Measurements from ENCODE around the gene HK1. TPM values are rescaled to one million over a fixed set of nuclear protein-coding genes. Genes with fewer than 3 reads are reported as not detected.
A peak's percentile ranks its signal among the peaks of the same experiment; 100 is the strongest.

Gene HK1
- total RNA-seq, 2 experiments from 2014 or later: 126 to 127 TPM

DNA sequence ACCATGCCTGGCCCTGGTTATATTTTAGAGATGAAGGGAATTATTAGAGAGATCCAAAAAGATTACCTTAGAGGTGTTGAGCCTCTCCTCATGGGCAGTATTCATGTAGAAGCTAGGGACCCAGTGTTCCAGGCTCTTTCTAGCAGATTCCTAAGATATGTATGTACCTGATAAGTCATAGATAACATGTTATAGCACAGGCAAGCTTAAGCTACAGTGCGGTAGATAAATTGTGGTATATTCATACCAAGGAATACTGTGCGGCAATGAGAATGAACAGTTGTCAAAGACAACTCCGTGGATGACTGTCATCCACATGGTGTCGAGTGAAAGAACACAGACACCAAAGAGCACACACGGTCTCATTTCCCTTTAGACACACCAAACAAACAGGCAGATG, 85.4 kb downstream of the HK1 start:
- peaks cover 62% of the 10 kb centered on the region for H3K36me3 Mint-ChIP-seq (ENCODE audit: low read depth)

DNA sequence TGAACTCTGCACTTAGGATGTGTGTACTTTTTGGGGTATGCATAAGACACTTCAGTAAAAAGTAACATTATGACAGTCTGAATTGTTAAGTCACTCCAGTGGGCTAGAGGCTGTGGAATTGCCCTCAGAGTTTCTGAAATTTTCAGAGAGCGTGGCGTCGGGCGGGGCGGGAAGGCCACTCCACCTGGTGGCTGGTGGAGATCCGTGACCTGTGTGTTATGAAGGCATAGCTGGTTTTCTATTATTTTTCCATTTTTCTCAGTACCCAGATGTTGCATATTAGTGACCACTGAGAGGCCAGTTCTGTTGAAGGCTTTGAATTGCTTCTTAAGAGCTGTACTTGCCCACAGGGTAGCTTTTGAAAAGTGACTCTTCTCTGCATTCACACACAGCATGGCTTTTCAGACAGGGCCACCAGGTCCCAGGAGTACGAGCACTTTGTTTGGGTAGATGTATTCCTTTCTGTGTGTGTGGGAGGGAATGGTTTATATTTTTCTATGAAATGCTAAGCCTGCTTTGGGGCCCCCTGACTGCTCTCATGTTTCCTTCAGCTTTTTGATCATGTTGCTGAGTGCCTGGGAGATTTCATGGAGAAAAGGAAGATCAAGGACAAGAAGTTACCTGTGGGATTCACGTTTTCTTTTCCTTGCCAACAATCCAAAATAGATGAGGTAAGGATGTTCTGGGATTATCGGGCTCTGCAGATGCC, 86.1 kb downstream of the HK1 start:
- Mint-ChIP-seq H3K27me3 (no peaks in the 10 kb centered on the region), H3K36me3 (ENCODE audit: low read depth) (peaks cover 67% of the 10 kb centered on the region), H3K27ac (peak overlapping the region; percentile 52), H3K4me3 (no peak overlapping the region), H3K9me3 (no peaks in the 10 kb centered on the region), H3K4me1 (peaks cover 58% of the 10 kb centered on the region)
- ChIA-PET CTCF (interaction anchor here (0.6 to 1.4 kb wide), 3 partner anchors 29 to 44 kb away, joined by 3 to 4 read pairs (median 4); no protein-coding TSS in a partner anchor), POLR2A (no interaction called here)
- DNase-seq: no peak

More for the DNA sequence above, 85.4 kb downstream of the HK1 start:
- H3K9me3 Mint-ChIP-seq: no peaks in the 10 kb centered on the region
- ChIA-PET POLR2A (no interaction called here), CTCF (no interaction called here)
- DNase-seq: no peak
- no peaks in the 10 kb centered on the region for H3K27me3 Mint-ChIP-seq
- H3K4me1 Mint-ChIP-seq: peaks cover 65% of the 10 kb centered on the region
- peak overlapping the region; percentile 77 for H3K27ac Mint-ChIP-seq
- no peak overlapping the region for H3K4me3 Mint-ChIP-seq

DNA sequence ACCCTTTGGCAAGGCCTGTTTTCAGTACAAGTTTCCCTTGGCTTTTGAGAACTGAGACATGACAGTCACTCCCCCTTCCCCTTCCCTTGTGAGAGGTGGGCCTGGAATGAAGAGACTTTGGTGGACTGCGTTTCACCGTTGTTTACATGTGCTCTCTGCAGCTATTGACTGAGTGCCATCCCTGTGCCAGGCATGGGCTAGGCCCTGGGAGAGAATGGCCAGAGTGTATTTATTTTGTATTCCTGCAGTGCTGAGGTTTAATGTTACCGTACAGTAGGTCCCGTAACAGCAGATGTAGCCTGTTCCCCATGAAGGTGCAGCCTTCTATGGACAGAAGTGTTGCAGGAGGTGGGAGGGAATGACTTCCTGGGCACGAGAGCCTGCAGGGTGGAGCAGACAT, 88.4 kb downstream of the HK1 start:
- CTCF ChIA-PET: no interaction called here
- Mint-ChIP-seq H3K4me1 (peaks cover 37% of the 10 kb centered on the region), H3K9me3 (no peaks in the 10 kb centered on the region), H3K27me3 (no peaks in the 10 kb centered on the region), H3K4me3 (no peak overlapping the region), H3K36me3 (ENCODE audit: low read depth) (peaks cover 68% of the 10 kb centered on the region), H3K27ac (peak overlapping the region; percentile 42)
- POLR2A ChIA-PET: no interaction called here
- no peak for DNase-seq

DNA sequence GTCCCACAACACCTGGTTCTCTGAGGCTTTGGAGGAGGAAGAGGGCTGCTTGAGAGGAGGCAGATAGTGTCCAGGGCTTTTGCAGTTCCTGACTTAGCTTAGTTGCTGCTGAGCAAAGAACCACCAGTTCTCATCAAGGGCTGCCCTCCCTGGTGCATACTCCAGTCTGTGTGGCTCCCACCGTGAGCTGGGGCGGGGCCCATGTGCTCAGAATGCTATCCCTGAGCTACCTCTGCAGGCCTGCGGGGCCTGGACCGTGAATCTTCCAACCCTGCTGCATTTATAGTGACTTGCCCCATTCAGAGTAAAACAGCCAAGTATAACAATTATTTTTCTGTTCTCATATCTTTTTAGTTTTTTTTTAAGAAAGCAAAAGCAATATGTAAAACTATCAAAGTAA, 89.2 kb downstream of the HK1 start:
- no peak for DNase-seq
- ChIA-PET CTCF (interaction anchor here (0.9 to 1.2 kb wide), 2 partner anchors 9 to 12 kb away, joined by 3 read pairs; no protein-coding TSS in a partner anchor), POLR2A (no interaction called here)
- H3K9me3 Mint-ChIP-seq: no peaks in the 10 kb centered on the region
- no peak overlapping the region for H3K4me3 Mint-ChIP-seq
- H3K36me3 Mint-ChIP-seq (ENCODE audit: low read depth): peaks cover 68% of the 10 kb centered on the region
- peak overlapping the region; percentile 27 for H3K27ac Mint-ChIP-seq
- peaks cover 34% of the 10 kb centered on the region for H3K4me1 Mint-ChIP-seq
- no peaks in the 10 kb centered on the region for H3K27me3 Mint-ChIP-seq

DNA sequence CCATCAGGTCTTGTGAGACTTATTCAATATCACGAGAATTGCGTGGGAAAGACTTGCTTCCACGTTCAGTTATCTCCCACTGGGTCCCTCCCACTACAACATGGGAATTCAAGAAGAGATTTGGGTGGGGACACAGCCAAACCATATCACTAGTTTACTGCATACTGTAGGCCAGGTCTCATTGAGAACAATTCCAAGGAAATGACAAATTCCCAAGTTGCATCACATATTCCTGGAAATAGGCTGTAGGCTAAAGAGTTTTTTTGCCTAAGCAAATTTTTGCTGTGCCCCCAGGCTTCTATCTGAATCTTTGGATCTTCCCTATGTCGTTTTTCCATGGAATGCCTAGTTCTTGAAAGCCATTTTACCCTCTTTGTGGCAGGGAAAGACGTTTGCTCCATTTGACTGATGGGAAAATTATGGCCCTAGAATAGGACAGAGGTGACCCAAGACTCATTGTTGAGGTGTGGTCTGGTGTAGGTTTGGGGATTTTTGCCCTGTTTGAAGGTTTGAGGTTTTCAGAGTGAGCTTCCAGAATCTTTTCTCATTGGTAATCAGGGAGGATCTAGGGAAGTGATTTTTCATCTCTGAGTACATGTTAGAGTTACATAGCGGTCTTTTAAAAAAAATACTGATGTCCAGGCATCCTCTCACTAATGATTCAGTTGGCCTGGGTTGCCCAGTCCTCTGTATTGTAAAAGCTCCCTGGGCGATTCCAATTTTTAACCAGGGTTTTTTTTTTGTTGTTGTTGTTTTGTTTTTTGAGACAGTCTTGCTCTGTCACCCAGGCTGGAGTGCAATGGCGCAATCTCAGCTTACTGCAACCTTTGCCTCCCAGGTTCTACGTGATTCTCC, 94.1 kb downstream of the HK1 start:
- Mint-ChIP-seq H3K27ac (no peak overlapping the region), H3K36me3 (ENCODE audit: low read depth) (peaks cover 45% of the 10 kb centered on the region)
- CTCF ChIA-PET: interaction anchor here (1.2 kb wide), 1 partner anchor 11 kb away, joined by 3 read pairs; no protein-coding TSS in a partner anchor

DNA sequence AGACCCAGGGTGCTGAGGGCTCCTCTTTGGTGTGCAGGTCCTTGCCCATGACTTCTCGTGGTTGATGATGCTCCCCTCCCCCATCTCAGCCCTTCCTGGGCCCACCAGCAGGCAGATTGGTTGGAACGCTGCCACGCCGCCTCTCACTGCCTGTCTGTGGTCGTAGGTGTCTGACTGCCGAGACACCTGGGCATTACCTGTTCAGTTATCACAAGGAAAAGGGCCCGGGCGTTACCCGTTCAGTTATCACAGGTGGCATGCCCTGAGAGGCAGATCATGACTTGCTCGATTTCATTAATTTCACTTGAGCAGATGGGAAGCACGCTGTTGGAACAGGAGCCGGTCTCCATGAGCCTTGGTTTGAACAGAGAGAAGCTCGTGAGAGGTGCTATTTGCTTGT, 95.9 kb downstream of the HK1 start:
- ChIA-PET POLR2A (interaction anchor here (0.7 kb wide), 1 partner anchor 9 kb away, joined by 3 read pairs; no protein-coding TSS in a partner anchor), CTCF (interaction anchor here (1.2 kb wide), 1 partner anchor 25 kb away, joined by 3 read pairs; no protein-coding TSS in a partner anchor)
- DNase-seq: no peak
- Mint-ChIP-seq H3K9me3 (no peaks in the 10 kb centered on the region), H3K27ac (no peak overlapping the region), H3K4me1 (peaks cover 12% of the 10 kb centered on the region), H3K4me3 (no peak overlapping the region), H3K36me3 (ENCODE audit: low read depth) (peaks cover 49% of the 10 kb centered on the region), H3K27me3 (no peaks in the 10 kb centered on the region)

More for the DNA sequence above, 94.1 kb downstream of the HK1 start:
- no peak for DNase-seq
- POLR2A ChIA-PET: no interaction called here
- Mint-ChIP-seq H3K4me1 (peaks cover 11% of the 10 kb centered on the region), H3K4me3 (no peak overlapping the region), H3K27me3 (no peaks in the 10 kb centered on the region), H3K9me3 (no peaks in the 10 kb centered on the region)

DNA sequence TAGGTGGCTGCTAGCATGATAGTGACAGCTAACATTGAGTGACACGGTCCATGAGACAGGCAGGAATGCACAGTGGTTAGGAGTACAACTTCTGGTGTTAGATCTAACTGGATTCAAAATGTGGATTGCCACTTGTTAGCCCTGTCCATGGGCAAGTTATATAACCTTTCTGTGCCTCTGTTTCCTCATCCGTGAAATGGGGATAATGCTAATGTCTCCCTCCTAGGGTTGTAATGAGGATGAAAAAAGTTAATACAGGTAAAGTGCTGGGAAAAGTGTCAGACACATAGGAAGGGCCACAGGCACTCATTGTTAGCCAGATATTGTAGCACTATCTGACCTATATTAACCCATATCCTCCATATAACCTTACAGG, 96.6 kb downstream of the HK1 start:
- Mint-ChIP-seq H3K36me3 (ENCODE audit: low read depth) (peaks cover 49% of the 10 kb centered on the region), H3K9me3 (no peaks in the 10 kb centered on the region)
- POLR2A ChIA-PET: no interaction called here

DNA sequence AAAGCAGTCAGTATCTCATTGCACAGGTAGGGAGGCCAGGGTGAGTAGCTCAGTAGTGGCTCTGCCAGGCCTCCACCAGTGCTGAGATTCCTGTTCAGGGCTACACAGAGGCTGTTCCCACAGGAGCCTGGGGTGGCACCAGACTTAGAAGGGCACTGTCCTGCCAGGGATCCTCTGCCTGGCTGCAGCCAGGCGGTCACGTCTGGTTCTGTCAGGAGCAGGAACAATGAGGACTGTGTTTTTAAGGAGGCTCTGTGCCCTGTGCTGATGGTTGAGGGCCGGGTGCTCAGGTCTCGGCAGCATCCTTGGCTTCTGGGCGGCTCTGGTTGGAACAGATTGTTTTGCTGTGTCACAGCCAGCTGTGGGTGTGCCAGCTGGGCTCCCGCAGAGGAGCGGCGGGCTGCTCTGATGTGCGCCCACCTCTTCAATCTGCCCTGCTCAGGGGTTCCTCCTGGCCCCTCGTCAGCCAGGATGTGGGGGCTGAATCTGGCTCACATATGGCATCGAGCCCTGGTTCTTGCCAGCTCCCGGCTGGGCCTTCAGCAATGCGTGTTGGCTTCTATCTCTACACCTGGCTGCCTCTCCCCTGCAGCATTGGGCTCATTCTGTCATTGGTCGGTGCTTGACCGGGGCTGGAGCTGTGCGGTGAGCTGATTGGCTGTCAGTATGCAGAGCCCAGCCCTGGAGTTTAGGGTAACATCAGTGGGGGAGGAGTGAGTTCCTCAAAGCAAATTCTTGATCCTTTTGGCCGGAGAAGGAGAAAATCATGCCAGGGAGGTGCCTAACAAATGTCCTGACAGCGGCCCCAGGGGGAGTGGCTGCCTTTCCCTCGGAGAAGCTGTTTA, 97.2 kb downstream of the HK1 start:
- peaks cover 47% of the 10 kb centered on the region for H3K36me3 Mint-ChIP-seq (ENCODE audit: low read depth)
- no peaks in the 10 kb centered on the region for H3K9me3 Mint-ChIP-seq
- H3K27me3 Mint-ChIP-seq: no peaks in the 10 kb centered on the region
- H3K4me1 Mint-ChIP-seq: peaks cover 12% of the 10 kb centered on the region
- DNase-seq: no peak
- POLR2A ChIA-PET: no interaction called here
- CTCF ChIA-PET: interaction anchor here (0.8 to 2.2 kb wide), 2 partner anchors 28 to 48 kb away, joined by 3 to 6 read pairs; no protein-coding TSS in a partner anchor
- peak overlapping the region; percentile 22 for H3K27ac Mint-ChIP-seq
- H3K4me3 Mint-ChIP-seq: no peak overlapping the region

More for the DNA sequence above, 96.6 kb downstream of the HK1 start:
- CTCF ChIA-PET: no interaction called here
- H3K27me3 Mint-ChIP-seq: no peaks in the 10 kb centered on the region
- H3K4me1 Mint-ChIP-seq: peaks cover 12% of the 10 kb centered on the region
- H3K27ac Mint-ChIP-seq: peak overlapping the region; percentile 39
- no peak overlapping the region for H3K4me3 Mint-ChIP-seq
- no peak for DNase-seq

DNA sequence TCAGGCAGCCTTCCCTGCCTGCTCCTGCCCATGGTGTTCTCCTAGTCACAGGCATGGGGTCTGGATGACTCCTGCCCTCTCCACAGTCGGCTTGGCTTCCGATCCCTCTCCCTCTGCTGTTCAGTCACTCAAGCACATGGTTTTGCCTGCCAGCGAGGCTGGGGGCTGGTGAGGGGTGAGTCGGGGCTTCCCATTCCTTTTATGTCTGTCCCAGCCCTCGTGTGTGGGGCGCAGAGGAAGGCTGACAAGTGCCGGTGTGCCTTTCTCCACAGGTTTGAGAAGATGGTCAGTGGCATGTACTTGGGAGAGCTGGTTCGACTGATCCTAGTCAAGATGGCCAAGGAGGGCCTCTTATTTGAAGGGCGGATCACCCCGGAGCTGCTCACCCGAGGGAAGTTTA, 98.4 kb downstream of the HK1 start:
- H3K4me1 Mint-ChIP-seq: peaks cover 12% of the 10 kb centered on the region
- no peak overlapping the region for H3K4me3 Mint-ChIP-seq
- no peaks in the 10 kb centered on the region for H3K27me3 Mint-ChIP-seq
- H3K36me3 Mint-ChIP-seq (ENCODE audit: low read depth): peaks cover 41% of the 10 kb centered on the region
- CTCF ChIA-PET: interaction anchor here (2.2 kb wide), 1 partner anchor 49 kb away, joined by 6 read pairs; no protein-coding TSS in a partner anchor
- no peak overlapping the region for H3K27ac Mint-ChIP-seq
- H3K9me3 Mint-ChIP-seq: no peaks in the 10 kb centered on the region
- POLR2A ChIA-PET: no interaction called here
- no peak for DNase-seq

DNA sequence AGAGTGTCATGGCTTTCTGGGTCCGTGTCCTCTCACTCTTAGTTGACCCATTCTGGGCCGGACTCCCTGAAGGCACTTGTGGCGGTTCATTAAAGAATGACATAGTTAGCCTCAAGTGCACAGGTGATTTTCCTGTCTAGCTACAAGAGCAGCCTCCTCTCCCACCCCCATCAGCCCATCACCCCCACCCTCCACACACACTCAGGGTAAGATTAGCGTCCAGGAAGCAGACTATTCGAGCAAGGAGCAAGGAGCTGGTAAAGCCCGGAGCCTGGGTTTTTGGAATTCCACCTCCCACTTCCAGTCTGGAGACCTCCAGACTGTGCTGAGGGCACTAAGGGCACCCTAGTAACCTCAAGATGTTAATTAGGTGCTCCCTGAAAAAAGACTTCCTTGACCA, 98.9 kb downstream of the HK1 start:
- no peak for DNase-seq
- CTCF ChIA-PET: interaction anchor here (2.2 kb wide), 1 partner anchor 49 kb away, joined by 6 read pairs; no protein-coding TSS in a partner anchor
- Mint-ChIP-seq H3K36me3 (ENCODE audit: low read depth) (peaks cover 42% of the 10 kb centered on the region), H3K4me3 (no peak overlapping the region), H3K27ac (no peak overlapping the region), H3K4me1 (peaks cover 9% of the 10 kb centered on the region), H3K9me3 (no peaks in the 10 kb centered on the region), H3K27me3 (no peaks in the 10 kb centered on the region)
- POLR2A ChIA-PET: no interaction called here

DNA sequence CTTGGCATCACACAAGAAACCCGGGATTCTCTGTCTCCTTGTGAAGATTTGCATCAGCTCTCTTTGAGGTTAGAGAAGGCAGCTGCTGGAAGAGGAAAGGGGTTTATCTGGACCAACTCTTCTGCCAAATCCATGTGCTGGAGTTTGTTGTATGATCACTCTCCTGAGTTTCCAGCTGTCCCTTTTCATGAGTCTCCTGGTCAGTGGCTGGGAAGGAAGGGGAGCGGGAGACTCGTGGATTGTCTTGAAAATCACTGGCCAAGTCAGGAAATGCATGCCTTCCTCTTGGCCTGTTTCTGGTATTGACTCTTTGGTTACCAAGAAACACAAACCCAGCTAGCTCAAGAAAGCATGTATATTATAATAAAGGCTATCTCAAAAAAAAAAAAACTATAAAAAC, 99.6 kb downstream of the HK1 start:
- Mint-ChIP-seq H3K4me1 (peaks cover 9% of the 10 kb centered on the region), H3K4me3 (no peak overlapping the region), H3K9me3 (no peaks in the 10 kb centered on the region), H3K36me3 (ENCODE audit: low read depth) (peaks cover 45% of the 10 kb centered on the region), H3K27ac (no peak overlapping the region), H3K27me3 (no peaks in the 10 kb centered on the region)
- DNase-seq: no peak
- ChIA-PET CTCF (no interaction called here), POLR2A (no interaction called here)

DNA sequence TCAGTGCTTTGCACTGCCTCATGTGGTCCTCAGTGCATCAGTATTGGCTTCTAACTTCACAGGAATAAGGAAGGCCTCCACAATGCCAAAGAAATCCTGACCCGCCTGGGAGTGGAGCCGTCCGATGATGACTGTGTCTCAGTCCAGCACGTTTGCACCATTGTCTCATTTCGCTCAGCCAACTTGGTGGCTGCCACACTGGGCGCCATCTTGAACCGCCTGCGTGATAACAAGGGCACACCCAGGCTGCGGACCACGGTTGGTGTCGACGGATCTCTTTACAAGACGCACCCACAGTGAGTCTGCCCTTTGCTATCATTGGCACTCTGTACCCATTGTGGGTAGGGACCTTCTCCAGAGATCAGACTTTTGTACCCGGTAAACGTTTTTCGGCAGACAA, 101.5 kb downstream of the HK1 start:
- no peaks in the 10 kb centered on the region for H3K27me3 Mint-ChIP-seq
- peaks cover 5% of the 10 kb centered on the region for H3K4me1 Mint-ChIP-seq
- POLR2A ChIA-PET: no interaction called here
- DNase-seq: no peak
- H3K4me3 Mint-ChIP-seq: no peak overlapping the region
- no peaks in the 10 kb centered on the region for H3K9me3 Mint-ChIP-seq
- peak overlapping the region; percentile 70 for H3K27ac Mint-ChIP-seq
- H3K36me3 Mint-ChIP-seq (ENCODE audit: low read depth): peaks cover 56% of the 10 kb centered on the region
- CTCF ChIA-PET: interaction anchor here (0.9 kb wide), 1 partner anchor 40 kb away, joined by 3 read pairs; no protein-coding TSS in a partner anchor

Data from activated CD4-positive, alpha-beta T cell treated with anti-CD3 and anti-CD28 coated beads, Interleukin-2, amount 10 ng/mL, durations not matched to agents 7 days and 5 days (primary cell).